Mesenteric fat pad (tissue), 1 donor: ENCODE data around the gene SMIM45.

ENCODE experiments used
- DNase-seq: peaks from one replicate; pipeline ENCODE4 v3.0.0-alpha.2; 2020; ENCODE audit warnings: low spot score
- donor health status: DM: yes; HTN: yes; CAD: no.

SMIM45 gene

DNA sequence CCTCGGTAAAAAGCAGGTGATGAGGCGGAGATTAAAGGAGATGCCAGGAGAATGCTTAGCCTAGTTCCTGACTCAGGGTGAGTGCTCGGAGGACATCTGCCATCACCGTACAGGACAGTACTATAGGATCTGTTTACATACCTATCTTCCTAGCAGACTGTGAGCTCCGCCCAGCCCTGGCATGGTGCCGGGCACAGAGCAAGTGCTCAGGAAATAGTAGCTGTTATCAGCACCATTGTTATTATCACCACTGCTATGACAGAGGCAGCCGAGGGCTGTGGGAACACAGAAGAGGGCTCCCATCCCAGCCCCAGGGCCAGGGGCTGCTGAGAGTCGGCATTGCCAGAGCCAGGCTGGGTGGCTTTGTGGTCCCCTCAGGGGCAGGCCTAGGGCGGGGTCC, 16.7 kb downstream of the SMIM45 start:
- DNase-seq = no peak

DNA sequence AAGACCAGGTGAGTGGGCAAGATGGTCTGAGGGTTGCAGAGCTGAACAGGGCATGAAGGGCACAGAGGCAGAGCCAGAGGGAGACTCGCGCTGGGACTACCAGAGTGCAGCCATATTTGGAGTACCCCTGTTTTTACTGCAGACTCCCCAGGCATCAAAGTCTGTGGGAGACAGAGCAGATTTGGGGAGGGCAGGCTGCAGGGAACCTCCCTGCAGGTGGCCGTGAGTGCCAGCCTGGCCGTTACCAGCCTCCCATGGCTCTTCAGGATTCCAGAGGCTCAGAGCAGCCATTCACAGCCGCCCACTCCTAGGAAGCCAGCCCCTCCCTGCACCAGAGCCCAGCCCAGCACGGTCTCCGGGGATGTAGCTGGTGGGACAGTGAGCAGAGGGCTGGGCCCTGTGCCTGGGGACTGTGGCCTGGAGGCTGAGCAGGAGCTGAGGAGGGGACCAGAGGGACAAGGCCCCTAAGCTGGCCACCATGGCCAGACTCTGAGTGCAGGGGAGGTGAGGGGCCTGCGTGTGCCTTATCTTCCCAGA, 17.2 kb downstream of the SMIM45 start, which contains the start of gene SEPTIN3:
Gene SEPTIN3, plus strand, starts transcription at position 334 of the 537 bp plus-strand sequence. CDS start 2,050 bp downstream, outside the sequence.
- no peak for DNase-seq

DNA sequence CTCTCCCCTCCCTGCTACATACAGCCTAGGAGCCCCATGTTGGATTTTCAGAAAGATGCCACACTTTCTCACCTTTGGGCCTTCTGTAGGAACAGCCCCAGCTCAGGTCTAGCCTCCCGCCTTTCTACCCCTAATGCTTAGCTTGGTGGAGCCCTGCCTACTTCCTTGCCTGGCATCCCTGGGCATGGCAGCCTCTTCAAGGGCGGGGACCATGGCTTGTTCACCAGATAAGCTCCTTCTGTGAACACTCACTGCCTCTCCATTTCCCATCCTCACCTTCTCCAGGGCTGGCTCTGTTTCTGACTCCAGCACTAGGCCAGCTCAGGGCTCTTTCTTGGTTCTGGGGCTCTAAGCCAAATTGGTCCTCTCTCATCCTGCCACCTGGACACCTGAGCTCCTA, 18.7 kb downstream of the SMIM45 start:
- no peak for DNase-seq

DNA sequence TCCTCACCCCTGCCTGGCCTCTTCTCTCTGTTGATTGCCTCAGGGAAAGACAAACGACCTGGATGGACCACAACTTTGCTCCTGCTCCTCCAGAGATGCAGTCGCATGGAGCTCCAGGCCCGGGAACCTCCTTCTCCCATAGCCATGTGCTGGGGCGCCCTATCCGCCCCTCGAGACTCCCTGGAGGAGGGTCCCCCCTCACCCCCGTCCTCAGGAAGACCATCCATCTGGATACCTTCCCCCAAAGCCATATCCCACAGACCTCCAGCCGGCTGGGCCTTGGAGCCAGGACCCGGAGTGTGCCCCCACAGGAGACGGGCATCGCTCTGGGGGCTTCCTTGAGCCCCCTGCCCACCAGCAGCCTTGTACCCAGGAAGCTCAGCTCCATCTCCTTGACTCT, 19.5 kb downstream of the SMIM45 start:
- DNase-seq = no peak

DNA sequence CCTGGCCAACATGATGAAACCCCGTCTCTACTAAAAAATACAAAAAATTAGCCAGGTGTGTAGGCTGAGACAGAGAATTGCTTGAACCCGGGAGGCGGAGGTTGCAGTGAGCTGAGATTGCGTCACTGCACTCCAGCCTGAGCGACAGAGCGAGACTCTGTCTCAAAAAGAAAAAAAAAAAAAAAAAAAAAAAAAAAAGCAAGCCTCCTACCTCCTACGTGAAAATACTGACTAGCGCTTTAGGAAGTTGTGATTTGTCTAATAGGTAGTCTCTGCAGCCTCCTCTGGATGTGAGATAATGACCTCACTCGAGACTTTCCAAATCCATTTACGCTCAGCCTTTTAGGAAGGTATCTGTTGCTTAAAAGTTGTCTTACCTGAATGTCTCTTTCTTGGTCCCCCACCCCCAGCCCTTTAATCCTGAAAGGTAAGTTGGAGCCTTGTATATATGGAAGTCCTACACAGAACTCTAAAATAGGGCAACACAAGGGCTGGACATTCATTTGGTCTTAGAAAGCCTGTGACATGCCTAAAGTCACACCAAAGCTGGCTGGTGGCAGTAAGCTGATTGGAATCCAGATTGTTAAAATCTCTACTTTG, 22.8 kb downstream of the SMIM45 start:
- no peak for DNase-seq

DNA sequence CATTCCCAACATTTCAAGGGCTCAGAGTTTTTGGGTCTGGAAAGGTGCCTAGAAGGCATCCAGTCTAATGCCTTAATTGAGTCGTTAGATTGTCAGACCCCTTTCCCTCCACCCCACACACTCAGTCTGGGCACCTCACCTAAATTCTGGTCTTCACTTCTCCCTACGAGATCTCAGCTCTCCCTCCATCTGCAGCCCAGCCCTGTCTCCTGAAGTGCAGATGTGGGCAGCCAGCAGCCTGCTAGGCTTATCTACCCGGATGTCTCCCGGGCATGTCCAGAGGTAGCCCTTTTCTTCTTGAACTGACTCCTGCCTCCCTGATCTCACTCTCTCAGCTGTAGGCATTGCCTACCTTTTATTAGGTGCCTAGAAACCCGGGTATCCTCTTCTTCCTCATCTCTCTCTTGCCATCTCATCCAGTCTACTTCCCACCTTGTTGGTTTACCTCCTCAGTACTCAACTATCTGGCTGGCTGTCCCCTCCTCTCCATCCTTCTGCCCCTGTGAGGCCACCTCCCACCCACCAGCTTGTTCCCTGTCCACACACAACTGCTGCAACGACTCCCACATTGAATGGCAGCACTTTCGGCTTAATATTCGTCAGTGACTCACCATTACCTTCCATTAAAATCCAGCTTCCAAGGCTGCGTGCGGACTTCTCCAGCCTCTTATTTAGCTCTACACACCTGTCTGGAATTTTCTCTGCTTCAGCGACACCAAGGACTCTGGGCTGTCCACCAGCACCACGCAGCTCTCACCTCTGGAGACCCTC, 23.5 kb downstream of the SMIM45 start:
- DNase-seq = no peak

DNA sequence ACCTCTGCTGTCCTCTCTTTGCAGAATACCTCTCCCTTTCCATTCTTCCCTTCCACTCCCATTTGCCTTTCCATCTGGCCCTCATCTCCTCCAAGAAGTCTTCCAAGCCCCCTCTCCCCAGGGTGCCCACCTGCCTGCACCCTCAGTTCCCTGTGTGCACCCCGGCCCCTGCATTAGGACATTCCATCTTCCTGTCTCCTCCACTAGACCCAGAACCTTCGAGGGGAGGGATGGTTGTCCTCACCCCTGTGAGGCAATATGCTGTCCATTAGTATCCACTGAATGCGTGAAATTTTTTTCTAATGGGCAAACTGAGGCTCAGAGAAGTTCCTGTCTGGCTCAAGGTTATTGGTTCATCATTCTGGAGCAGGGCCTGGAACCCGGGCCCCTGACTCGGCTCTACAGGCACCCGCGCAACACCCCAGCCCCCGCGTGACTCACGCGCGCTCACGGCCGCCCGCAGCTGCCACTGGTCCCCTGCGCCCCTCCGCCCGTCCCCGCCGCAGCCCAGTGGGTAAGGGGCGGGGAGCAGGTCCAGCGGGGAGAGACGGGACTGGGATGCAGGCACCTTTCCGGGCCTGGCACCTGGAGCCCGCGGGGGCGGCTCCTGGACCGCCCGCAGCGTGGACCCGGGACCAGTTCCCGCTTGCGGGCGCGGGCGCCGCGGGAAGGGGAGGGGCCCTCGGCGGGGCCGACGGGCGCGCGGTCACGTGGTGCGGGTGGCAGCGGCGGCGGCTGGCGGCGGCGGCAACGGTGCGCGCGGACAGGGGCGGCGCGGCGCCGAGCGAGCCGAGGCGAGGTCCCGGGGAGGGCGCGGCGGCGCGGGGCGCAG, 24.3 kb downstream of the SMIM45 start:
- no peak for DNase-seq

DNA sequence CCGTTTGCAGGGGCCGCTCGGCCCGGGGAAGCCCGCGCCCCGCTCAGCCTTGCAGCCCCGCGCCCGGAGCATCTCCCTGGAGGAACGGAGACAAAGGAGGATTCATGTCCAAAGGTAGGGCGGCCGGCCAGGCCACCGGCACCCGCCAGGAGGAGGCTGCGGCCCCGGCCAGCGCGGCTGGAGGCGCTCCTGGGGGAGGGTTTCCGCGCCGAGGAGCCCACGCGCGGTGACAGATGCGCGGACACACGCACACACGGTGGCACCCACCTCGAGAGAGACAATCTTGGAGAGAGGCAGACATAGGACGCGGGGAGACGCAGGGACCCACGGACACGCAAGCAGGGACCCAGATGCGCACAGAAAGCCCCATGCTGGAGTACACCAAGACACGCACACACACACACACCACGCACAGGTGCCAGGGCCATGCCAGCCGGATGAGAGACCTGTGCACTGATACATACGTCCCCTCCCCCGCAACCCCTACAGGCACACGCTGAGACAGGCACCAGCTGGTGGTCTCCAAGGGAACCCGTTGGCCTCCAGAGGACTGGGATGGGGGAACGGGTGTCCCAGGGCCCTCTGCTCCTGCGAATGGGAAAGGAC, 25.1 kb downstream of the SMIM45 start:
- DNase-seq = no peak

DNA sequence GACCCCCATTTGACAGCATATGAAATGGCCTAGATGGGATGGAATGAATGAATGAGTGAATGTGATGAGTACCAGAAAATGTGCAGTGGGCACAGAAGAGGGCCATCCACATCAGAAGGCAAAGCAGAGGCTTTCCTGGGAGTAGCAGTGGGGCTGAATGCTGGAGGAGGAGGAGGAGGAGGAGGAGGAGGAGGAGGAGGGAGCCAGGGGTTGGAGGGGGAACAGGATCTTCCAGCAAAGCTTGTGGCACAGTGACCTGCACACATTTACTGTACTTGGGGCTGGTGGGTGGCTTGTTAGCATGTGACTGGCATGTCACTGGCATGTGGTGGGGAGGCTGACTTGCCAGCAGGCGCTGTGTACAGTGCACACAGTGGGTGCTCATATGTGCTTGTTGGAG, 26.8 kb downstream of the SMIM45 start:
- DNase-seq = no peak

DNA sequence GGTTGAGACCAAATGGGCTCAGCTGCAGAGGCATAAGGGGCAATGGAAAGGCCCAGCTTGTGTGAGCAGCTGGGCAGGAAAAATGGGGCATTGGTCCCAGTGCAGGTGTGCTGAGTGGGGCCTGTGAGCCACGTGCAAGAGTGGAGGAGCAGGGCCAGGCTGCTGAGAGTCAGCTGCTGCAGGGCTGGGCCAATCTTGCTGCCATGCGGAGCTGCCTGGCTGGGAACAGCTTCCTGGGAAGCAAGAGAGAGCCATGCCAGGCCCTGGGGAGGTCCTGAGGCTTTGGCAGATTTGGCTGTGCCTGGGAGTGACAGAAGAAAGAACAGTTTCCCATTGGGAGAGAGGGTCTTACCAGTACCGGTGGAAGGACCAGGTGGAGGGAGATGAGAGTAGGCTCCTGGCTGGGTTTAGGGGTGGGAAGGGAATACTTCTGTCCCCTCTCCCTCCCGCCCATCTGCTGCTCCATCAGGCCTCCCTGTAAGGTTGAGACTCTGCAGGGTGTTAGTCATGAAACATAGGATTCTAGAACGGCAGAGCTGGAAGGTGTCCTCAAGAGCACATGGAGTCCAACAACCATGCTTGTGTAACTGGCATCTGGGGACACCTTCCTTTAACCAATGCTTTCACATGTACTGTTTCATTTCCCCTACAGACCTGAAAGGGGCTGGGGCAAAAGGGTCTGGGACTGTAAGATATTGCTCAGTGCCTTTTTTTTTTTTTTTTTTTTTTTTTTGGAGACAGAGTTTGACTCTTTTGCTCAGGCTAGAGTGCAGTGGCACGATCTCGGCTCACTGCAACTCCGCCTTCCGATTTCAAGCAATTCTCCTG, 27.7 kb downstream of the SMIM45 start:
- DNase-seq = no peak

DNA sequence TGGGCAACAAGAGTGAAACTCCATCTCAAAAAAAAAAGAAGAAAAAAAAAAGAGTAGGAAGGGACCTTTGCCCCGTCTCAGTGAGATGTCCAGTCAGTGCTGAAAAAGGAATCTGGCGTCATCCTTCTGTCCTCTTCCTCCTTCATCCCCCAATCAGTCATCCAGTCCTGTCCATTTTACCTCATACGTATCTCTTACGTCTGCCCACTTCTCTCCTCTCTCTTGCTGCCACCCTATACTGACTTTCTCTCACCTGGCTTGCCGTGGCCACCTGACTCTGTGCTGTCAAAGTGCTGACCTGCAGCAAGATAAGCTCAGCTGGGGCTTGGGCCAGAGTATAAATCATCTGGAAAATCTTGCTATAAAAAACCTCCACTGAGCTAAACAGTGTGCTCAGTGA, 30.9 kb downstream of the SMIM45 start:
- DNase-seq = no peak

DNA sequence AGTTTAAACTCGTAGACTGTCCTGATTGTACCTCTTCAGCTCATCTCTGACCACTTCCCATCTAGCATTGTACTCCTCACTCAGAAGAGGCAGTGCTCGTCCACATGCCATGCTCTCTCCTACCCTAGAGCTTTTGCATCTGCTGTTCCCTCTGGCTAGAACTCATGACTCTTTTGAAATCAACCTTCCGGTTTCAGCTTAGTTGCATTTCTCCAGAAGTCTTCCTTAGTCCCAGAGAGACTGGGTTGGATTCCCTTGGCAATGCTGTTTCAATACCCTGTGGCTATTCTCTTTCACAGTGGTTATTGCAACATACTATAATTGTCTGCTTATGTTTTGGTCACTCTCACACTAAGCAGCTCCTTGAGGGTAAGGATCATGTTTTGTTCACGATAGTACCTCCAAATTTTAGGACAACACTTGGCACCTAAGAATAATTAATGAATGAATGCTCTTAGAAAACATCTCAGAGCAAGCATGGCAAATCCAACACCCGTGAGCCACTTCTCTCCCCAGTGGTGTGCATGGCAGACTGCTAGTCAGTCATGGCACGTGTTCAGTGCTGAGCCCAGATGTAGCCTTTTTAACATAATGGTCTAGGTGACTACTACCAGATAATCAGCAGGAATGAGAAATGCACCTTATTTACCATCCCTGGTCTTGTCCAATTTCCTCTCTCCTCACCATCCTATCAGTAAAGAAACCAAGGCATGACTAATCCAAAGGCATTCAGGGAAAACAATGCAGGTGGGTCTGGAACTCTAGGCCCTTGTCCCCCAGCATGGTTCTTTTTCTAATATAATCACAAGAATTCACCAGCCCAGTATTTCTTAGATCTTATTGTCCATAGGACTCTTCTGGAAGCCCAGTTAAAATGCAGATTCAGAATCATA, 31.8 kb downstream of the SMIM45 start:
- DNase-seq = no peak

DNA sequence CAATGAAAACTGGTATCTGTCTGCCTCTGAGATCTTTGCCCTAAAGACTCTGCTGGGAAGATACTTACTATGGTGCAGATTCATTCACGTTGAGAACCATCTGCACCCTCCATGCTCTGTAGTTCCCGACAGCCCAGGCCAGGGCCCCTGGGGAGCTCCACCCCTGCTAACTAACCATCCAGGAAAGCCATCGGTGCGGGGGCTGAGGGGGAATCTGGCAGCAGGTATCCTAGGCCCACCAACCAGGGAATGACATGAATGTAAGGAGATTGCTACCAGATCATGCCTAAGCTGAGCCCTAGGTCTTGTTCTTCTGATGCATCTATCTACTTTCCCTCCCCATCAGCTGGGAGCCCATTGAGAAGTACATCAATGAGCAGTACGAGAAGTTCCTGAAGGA, 35.3 kb downstream of the SMIM45 start:
- DNase-seq = no peak

DNA sequence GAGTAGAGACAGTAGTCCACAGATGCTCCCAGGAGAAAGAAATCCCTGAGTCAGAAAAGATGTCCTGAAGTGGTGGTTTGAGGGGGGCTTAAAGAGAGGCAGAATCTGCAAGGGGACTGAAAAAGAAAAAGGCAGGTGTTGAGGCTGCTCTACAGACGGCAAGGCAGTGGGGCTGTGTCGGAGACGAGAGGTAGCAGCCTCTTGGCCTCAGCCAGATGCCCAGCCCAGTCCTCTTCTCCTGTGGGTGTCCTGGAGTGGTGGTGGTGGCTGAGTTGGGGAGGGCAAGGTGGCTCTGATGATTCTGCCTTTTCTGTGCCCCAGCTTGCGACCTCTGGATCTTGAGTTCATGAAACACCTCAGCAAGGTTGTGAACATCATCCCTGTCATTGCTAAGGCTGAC, 37.3 kb downstream of the SMIM45 start:
- DNase-seq = peak; percentile 37

DNA sequence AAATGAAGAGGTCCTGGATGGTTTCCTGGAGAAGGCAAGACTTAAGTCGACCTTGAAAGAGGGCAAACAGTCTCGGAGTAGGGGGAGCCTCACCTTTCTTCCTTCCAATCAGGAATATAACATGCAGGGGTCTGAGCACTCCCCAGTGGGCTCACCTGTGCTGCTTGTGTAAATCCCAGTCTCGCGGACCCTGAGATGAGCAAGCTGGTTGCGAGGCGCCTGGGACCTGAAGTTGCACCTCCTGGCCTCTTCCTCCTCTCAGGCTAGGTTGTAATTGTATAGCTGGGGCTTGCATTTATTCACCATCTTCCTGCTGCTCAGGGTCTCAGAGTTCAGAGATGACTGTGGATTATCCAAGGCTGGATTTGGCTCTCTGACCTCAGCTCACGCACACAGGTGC, 39.2 kb downstream of the SMIM45 start:
- peak; percentile 79 for DNase-seq

DNA sequence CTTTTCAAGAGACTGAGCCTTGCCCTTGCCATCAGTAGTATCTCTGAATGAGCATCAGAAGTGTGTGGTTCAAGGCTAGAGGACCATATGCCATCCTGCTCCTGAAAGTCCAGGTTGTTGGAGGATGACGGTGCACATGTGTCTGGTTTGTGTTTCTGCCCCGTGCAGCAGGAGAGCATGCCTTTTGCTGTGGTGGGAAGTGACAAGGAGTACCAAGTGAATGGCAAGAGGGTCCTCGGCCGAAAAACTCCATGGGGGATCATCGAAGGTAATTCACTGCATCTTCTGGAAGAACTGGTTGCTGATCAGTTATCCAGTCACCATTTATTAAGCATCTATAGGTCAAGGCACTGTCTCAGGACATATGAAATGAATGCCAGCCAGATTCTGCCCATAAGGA, 40.5 kb downstream of the SMIM45 start:
- peak; percentile 71 for DNase-seq

DNA sequence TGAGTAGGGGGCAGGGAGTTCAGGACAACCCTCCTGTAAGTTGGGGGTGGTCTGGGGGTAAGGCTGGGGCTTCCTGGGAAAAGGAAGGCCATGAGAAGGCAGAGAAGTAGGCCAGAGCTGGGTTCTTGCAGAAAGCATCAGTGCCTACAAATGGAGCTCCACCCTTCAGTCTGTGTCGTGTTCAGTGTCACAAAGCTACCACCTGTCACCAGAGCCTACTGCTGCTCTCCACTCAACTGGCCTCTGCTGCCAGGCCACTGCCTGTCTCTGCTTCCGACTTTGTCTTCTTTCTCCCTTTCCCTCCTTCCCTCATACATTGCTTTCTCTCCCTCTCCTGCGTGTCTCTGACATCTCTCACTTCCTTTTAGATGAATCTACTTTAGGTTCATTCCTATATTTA, 43.3 kb downstream of the SMIM45 start:
- peak; percentile 20 for DNase-seq

DNA sequence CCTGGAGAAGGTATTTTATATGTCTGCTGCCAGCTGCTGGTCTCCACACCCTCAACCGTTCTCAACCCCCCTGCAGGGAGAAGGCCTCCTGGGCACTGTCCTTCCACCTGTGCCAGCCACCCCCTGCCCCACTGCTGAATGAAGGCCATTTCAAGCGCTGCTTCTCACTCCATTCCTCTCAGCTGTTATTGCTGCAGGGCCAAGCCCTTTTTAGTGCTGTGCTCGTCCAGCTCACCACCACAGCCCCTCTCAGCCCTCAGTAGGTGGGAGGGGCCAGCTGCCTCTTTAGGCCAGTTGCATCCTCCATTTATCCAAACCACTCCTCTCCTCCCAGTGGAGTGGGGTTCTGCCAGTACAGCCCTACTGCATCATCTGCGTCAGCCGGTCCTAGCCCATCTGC, 44.9 kb downstream of the SMIM45 start:
- DNase-seq = no peak
